Endothelial cell (in vitro differentiated cells): ENCODE measurements around the gene DOCK1. TPM values are rescaled to one million over a fixed set of nuclear protein-coding genes. Genes with fewer than 3 reads are reported as not detected.

Source experiments
- DNase-seq: peaks from one replicate; pipeline ENCODE4 v3.0.0; 2021; ENCODE audit warnings: low spot score
- H3K27ac Mint-ChIP-seq: one replicate; pipeline ENCODE4 v1.8.0; 2021; ENCODE audit warnings: mixed read lengths, inconsistent platforms; ENCODE audit not compliant: unreplicated experiment
- H3K27me3 Mint-ChIP-seq: one replicate; pipeline ENCODE4 v1.8.0; 2021; ENCODE audit warnings: mild to moderate bottlenecking, moderate library complexity, mixed read lengths, inconsistent platforms; ENCODE audit not compliant: unreplicated experiment
- H3K36me3 Mint-ChIP-seq: one replicate; pipeline ENCODE4 v1.8.0; 2021; ENCODE audit warnings: mild to moderate bottlenecking, low read depth, mixed read lengths, inconsistent platforms; ENCODE audit not compliant: unreplicated experiment
- H3K4me1 Mint-ChIP-seq: one replicate; pipeline ENCODE4 v1.8.0; 2021; ENCODE audit warnings: mild to moderate bottlenecking, mixed read lengths, inconsistent platforms; ENCODE audit not compliant: unreplicated experiment
- H3K4me3 Mint-ChIP-seq: one replicate; pipeline ENCODE4 v1.8.0; 2021; ENCODE audit warnings: mild to moderate bottlenecking, mixed read lengths, inconsistent platforms; ENCODE audit not compliant: unreplicated experiment
- H3K9me3 Mint-ChIP-seq: one replicate; pipeline ENCODE4 v1.8.0; 2021; ENCODE audit warnings: mixed read lengths, inconsistent platforms; ENCODE audit not compliant: unreplicated experiment
- total RNA-seq: library from RNA; stranded (reverse); fragmentation: NEBNext Ultra II Directional; extraction: Animal tissue kit (Norgen Biotek cat#: 25700); gene quantifications from one replicate; pipeline ENCODE4 v1.2.1, GENCODE V29; 2021; ENCODE audit not compliant: unreplicated experiment
- TF ChIP-seq, protein P1 (sequence below): fragments of 200-600 bp; sonication (generic); IDR thresholded peaks from one replicate; pipeline ENCODE4 v1.5.0; 2021; ENCODE audit warnings: antibody characterized with exemption; ENCODE audit not compliant: unreplicated experiment

Gene DOCK1
- total RNA-seq, 1 donor from 2014 or later: 116 TPM

GRCh38 chr10:126948355-126949160 lies 43.3 kb downstream of the DOCK1 start:
- Mint-ChIP-seq H3K27ac (no peak overlapping the region), H3K4me3 (no peak overlapping the region)
- TF ChIP-seq, protein P1, sequence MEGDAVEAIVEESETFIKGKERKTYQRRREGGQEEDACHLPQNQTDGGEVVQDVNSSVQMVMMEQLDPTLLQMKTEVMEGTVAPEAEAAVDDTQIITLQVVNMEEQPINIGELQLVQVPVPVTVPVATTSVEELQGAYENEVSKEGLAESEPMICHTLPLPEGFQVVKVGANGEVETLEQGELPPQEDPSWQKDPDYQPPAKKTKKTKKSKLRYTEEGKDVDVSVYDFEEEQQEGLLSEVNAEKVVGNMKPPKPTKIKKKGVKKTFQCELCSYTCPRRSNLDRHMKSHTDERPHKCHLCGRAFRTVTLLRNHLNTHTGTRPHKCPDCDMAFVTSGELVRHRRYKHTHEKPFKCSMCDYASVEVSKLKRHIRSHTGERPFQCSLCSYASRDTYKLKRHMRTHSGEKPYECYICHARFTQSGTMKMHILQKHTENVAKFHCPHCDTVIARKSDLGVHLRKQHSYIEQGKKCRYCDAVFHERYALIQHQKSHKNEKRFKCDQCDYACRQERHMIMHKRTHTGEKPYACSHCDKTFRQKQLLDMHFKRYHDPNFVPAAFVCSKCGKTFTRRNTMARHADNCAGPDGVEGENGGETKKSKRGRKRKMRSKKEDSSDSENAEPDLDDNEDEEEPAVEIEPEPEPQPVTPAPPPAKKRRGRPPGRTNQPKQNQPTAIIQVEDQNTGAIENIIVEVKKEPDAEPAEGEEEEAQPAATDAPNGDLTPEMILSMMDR: no peak

DNA sequence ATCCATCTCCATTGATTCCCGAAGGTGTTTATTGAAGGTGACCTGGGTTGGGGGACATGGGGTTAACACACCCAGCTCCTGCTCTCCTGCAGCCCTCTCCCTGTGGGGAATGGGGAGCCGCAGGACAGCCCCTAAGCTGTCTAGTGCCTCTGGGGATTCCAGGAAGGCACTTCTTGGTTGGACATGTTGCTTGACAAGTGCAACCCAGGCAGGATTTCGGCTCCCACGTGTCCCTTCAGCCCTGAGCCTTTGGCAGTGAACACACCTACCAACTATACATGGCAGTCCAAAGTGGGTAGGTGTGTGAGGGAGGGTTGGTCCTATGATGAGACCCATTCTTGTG lies 43.9 kb downstream of the DOCK1 start:
- H3K27me3 Mint-ChIP-seq: peaks cover 3% of the 10 kb centered on the region
- peaks cover 4% of the 10 kb centered on the region for H3K36me3 Mint-ChIP-seq
- H3K9me3 Mint-ChIP-seq: no peaks in the 10 kb centered on the region
- H3K4me1 Mint-ChIP-seq: peaks cover 2% of the 10 kb centered on the region
- H3K27ac Mint-ChIP-seq: no peak overlapping the region
- no peak for DNase-seq
- H3K4me3 Mint-ChIP-seq: no peak overlapping the region
- TF ChIP-seq, protein P1: no peak

More at GRCh38 chr10:126948355-126949160, 43.3 kb downstream of the DOCK1 start:
- peaks cover 3% of the 10 kb centered on the region for H3K27me3 Mint-ChIP-seq
- H3K4me1 Mint-ChIP-seq: peaks cover 5% of the 10 kb centered on the region
- H3K36me3 Mint-ChIP-seq: peaks cover 9% of the 10 kb centered on the region
- H3K9me3 Mint-ChIP-seq: no peaks in the 10 kb centered on the region
- DNase-seq: no peak

DNA sequence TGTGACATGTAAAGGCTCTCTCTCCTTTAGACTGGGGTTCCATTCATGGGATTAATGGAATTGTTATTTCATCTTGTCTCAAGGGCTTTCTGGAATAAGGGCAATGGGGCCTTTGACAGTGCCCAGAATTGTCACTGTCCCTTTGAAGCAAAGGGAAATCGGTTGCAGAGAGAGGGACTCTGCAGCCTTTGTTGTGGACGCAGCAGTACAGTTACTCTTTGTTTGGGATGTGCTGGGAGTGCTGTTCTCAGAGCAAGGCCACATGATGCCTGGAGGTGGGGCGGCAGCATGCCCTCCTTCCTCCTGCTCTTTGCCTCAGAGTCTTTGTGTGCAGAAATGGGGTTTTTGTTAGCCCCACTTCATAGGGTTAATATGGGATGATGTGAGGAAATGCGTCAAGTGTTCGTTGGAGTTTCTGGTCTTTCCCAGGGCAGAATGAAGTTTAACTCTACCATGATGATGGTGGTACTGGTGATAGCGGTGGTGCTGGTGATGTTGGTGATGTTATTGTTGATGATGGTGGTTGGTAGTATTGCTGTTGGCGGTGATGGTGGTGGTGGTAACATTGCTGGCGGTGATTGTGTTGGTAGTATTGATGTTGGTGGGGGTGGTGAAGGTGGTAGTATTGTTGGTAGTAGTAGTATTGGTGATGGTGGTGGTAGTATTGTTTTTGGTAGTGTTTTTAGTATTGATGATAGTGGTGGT lies 45.3 kb downstream of the DOCK1 start:
- DNase-seq: no peak
- H3K4me1 Mint-ChIP-seq: no peaks in the 10 kb centered on the region
- no peaks in the 10 kb centered on the region for H3K9me3 Mint-ChIP-seq
- no peaks in the 10 kb centered on the region for H3K27me3 Mint-ChIP-seq
- H3K27ac Mint-ChIP-seq: no peak overlapping the region
- no peak overlapping the region for H3K4me3 Mint-ChIP-seq
- TF ChIP-seq, protein P1: no peak
- H3K36me3 Mint-ChIP-seq: no peaks in the 10 kb centered on the region

DNA sequence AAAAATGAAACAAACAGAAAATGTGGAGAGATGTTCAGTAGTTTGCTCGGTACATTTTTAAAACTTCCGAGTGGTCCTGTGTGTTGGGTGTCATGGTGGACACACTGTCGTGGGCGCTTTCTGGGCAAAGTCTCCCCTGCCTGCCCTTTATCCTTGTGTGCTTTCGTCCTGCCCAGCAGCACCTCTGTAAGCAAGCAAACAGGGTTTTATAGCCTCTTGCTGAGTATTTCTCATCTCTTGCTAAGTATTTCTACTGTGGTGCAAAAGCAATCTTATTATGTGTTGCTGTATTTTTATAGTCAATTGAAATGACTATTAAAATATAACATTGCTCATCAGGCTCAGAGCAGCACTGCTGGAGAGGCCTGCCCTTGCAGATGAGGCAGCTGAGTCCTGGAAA lies 48.7 kb downstream of the DOCK1 start:
- Mint-ChIP-seq H3K4me3 (no peak overlapping the region), H3K27me3 (no peaks in the 10 kb centered on the region), H3K4me1 (peaks cover 9% of the 10 kb centered on the region), H3K9me3 (no peaks in the 10 kb centered on the region), H3K36me3 (no peaks in the 10 kb centered on the region), H3K27ac (no peak overlapping the region)
- TF ChIP-seq, protein P1: no peak
- no peak for DNase-seq

DNA sequence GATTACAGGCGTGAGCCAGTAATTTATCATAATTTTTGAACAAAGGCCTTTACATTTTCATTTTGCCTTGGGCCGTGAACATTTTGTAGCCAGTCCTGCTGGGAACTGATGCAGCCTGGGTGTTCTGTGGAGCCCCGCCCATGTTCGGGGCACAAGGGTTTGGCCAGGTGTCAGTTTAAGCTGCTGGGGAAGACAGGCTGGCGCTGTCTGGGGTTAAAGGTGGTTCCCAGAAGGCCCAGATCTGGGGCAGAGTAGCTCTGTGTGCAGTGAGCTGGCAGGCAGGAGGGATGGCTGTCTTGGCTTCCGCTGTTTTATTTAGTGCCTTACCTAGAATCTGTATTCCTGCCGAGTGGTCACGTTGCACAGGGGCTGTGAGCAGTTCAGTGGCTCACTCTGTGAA lies 50.2 kb downstream of the DOCK1 start:
- Mint-ChIP-seq H3K27ac (no peak overlapping the region), H3K4me3 (no peak overlapping the region), H3K4me1 (peaks cover 10% of the 10 kb centered on the region), H3K36me3 (no peaks in the 10 kb centered on the region), H3K27me3 (no peaks in the 10 kb centered on the region), H3K9me3 (no peaks in the 10 kb centered on the region)
- DNase-seq: no peak
- TF ChIP-seq, protein P1: no peak
